Raji (cell line): Measurements from ENCODE around the gene MAPK11.

Experiments used
- POLR2A ChIP-seq: IDR thresholded peaks from 2 replicates; pipeline ENCODE4 v1.6.1; 2011; ENCODE audit warnings: low read depth, low read length, control low read depth; ENCODE audit not compliant: insufficient read depth

The MAPK11 gene

GRCh38 chr22:50221410-50222300 lies 48.5 kb downstream of the MAPK11 start:
- no peak for TF ChIP-seq POLR2A

GRCh38 chr22:50220603-50221409 lies 49.4 kb downstream of the MAPK11 start:
- no peak for TF ChIP-seq POLR2A

- no peak for TF ChIP-seq POLR2A
Measured at GRCh38 chr22:50219800-50220602, 50.2 kb downstream of the MAPK11 start.

GRCh38 chr22:50218996-50219727 lies 51.0 kb downstream of the MAPK11 start:
- no peak for TF ChIP-seq POLR2A

DNA sequence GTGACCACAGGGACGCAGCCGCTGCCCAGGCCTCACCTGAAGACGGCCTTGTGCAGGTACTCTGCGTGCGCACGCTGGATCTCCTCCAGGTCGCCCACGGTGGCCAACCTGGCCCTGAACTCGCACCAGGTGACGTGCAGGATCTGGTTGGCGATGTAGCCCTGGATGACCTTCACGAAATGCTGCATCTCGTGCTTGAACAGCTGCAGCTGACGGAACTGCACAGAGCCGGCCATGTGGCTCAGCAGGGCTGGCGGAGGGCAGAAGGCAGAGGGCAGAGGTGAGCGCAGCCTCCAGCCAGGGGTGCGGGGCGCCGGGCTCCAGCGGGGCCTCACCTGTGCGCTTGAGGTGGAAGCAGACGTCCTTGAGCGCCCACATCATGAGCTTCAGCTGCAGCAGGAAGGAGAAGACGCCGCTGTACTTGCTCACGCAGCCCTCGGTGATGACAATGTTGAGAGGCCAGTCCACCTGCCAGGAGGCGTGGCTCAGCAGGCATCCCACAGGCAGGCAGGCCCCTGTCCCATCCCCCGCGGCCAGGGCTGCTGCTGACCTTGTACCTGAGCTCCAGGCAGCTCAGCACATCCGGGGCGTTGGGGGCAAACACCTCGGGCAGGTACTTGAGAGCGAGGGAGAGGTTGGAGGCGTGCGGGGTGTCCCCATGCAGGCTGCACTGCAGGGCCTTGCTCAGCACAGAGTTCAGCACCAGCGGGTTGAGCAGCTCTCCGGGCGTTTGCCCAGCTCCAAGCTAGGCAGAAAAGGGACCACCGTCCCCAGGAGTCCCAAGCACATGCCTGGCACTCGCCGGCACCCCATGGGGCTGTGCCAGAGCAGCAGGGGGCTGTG lies 51.8 kb downstream of the MAPK11 start:
- no peak for TF ChIP-seq POLR2A

DNA sequence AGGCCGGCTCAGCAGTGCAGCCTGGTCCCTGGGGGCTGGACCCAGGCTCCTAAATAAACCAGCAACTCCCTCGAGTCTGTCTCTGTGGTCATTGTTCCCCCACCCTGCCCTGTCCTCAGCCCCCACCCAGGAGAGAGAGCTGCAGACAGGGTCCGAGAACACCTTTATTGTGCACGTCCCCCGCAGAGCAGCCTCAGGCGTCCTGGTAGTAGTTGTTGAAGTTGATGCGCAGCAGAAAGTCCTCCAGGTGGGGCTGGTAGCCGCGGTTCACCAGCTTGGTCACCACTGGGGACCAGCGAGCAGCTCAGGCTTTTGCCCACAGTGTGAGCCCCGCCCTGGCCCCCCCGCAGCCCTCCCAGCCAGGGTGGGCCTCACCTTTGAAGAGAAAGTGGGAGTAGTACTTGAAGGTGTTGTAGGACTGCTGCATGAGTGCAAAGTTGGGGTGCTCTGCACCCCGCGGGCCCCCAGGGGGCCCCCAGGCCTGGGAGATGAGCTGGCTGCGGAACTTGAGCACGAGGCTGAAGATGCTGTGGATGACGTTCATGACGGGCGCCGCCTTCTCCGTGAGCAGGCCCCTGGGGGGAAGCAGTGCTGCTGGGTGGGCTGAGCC lies 52.5 kb downstream of the MAPK11 start:
- TF ChIP-seq POLR2A = no peak

DNA sequence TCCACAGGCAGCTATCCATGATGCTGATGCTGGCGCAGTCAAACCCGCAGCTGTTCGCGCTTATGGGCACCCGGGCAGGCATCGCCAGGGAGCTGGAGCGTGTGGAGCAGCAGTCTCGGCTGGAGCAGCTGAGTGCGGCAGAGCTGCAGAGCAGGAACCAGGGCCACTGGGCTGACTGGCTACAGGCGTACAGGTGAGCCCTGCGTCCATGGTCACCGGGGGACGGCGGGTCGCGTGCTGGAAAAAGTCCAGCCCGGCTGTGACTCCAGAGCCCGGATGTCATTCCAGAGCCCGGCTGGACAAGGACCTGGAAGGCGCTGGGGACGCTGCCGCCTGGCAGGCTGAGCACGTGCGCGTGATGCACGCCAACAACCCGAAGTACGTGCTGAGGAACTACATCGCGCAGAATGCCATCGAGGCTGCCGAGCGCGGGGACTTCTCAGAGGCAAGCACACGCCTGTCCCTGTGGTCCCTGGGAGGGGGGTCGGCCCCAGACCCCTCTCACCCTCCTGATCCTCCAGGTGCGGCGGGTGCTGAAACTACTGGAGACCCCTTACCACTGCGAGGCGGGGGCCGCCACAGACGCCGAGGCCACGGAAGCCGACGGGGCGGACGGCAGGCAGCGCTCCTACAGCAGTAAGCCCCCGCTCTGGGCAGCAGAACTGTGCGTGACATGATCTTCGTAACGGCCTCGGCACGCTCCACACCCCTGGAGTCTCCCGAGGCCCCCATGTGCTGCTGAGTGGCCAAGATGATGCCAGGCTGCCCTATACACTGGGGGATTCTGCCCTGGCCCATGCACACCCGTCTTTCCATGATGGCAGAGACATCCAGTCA lies 53.3 kb downstream of the MAPK11 start:
- no peak for TF ChIP-seq POLR2A

- TF ChIP-seq POLR2A = no peak
Measured at GRCh38 chr22:50216055-50216683, 54.0 kb downstream of the MAPK11 start.

DNA sequence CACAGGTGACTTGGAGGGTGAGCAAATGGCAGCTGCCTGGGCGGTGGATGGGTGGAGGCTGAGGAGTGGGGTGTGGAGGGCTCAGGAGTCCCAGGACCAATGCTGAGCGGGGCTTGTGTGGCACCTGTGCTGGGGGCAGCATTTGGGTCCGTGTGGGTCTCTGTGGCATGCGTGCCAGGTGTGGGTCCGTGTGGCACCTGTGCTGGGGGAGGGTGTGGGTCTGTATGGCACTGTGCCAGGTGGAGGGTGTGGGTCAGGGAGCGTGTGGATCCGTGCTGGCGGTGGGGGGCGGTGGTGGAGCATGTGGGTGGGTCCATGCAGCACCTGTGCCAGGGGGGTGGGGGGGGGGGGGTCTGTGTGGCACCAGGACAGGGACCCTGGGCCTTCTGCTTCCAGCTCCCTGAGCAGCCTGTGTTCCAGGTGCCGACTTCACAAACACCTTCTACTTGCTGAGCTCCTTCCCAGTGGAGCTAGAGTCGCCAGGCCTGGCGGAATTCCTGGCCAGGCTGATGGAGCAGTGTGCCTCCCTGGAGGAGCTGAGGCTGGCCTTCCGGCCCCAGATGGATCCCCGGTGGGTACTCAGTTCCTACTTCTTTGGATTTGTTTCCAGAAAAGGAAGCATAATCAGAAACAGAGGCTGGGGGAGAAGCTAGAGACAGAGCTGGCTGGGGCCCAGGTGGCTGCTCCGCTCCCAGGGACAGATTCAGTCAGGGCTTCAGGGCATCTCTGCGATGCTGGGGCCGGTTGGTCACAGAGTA lies 54.7 kb downstream of the MAPK11 start:
- no peak for TF ChIP-seq POLR2A
